GM21723 (cell line): ENCODE measurements around the gene INPP4B.
"Not testable (repeated sequence)": the region's sequence is repeated elsewhere in the genome, so short reads cannot be mapped to it uniquely, and the experiment has no call there.

Experiments used
- ATAC-seq: cut with Tn5 transposase; IDR thresholded peaks from one replicate; pipeline ENCODE4 v1.9.1; 2021; ENCODE audit warnings: mild to moderate bottlenecking, moderate library complexity; ENCODE audit not compliant: unreplicated experiment

Gene INPP4B

GRCh38 chr4:142419712-142420111 is 426.4 kb downstream of the INPP4B start:
- ATAC-seq: no peak

GRCh38 chr4:142418697-142419096 is 427.4 kb downstream of the INPP4B start:
- no peak for ATAC-seq

- no peak for ATAC-seq
Observed at GRCh38 chr4:142416711-142417275, 429.3 kb downstream of the INPP4B start.

- no peak for ATAC-seq
Observed at GRCh38 chr4:142416121-142416520, 430.0 kb downstream of the INPP4B start.

- ATAC-seq: no peak
Observed at GRCh38 chr4:142414366-142414990, 431.6 kb downstream of the INPP4B start.

- no peak for ATAC-seq
Observed at GRCh38 chr4:142413485-142413884, 432.6 kb downstream of the INPP4B start.

DNA sequence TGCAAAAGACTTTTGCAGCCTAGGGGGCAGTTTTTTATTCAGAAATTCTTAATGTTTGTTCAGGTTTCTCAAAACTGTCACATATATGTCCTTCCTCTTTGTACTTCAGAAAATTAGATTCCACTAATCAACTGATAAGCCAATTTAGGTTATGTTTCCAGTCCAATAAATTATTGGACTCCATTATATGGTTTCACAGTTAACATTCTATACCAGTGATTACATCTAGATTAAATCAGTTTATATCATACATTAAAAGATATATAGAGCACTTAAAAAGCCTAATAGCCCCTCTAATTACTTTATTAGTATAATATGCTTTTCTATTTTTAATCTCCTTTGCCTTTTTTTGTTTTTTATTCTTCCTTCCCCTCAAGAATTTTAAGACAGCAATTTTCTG is 434.1 kb downstream of the INPP4B start:
- ATAC-seq: no peak

GRCh38 chr4:142408003-142408441 is 438.1 kb downstream of the INPP4B start:
- ATAC-seq: no peak

DNA sequence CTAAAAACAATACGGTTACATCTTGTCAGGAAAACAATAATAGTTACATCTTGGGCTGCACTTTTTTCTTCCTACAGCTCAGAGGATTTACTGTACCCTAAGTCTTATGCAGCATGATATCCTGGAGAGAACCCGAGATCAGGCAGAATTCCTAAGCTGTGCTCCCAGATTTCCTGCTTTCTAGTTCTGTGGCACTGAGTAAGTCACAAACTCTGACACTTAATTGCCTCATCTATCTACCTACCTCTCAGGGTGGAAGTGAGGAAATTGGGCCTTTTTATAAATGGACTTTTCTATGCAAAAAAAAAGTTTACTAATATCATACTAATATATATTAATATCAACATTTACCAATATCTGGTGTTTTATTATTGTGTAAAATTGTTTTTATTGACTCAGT is 438.5 kb downstream of the INPP4B start:
- ATAC-seq: no peak

DNA sequence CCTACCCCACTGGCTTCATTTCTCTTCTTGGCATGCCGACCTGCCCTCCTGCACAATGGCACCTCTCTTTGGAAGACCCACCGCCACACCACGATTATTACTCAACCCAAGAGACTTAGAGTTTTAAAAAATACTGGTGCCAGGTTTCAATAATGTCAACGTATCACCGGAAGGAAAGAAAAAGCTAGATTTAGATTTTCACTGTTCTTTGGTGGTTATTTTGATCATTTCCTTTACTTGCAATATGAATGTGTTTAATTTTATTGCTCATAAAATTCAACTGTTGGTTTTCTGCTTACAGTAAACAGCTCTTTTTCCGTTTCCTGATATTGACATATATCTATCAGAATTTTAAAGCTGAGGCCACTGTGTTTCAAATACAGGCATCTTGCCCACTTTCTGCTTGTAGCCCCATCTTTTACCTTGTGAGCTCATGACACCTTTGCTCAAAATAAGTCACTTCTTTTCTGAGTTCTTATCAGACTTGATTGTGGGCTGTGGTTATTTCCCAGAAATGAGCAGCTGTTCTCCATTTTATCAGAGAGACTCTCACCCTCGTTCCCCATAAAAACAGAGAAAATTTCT is 439.1 kb downstream of the INPP4B start:
- no peak for ATAC-seq

DNA sequence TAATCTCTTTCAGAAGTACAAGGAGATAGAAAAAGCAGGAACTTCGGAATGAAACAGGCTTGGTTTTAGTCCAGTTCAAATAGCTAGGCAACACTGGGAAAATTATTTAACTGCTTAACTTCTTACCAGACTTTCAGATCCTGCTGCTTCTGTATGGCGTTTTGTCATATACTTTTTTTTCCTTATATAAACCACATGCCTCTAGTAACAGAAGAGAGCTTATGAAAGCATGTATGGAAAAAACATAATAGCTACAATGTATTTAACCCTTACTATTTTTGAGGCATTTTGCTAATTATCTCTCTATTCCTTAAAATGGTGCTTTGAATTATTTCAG is 439.6 kb downstream of the INPP4B start:
- ATAC-seq: no peak

- peak; percentile 44 for ATAC-seq
Observed at GRCh38 chr4:142405695-142406498, 440.2 kb downstream of the INPP4B start.

DNA sequence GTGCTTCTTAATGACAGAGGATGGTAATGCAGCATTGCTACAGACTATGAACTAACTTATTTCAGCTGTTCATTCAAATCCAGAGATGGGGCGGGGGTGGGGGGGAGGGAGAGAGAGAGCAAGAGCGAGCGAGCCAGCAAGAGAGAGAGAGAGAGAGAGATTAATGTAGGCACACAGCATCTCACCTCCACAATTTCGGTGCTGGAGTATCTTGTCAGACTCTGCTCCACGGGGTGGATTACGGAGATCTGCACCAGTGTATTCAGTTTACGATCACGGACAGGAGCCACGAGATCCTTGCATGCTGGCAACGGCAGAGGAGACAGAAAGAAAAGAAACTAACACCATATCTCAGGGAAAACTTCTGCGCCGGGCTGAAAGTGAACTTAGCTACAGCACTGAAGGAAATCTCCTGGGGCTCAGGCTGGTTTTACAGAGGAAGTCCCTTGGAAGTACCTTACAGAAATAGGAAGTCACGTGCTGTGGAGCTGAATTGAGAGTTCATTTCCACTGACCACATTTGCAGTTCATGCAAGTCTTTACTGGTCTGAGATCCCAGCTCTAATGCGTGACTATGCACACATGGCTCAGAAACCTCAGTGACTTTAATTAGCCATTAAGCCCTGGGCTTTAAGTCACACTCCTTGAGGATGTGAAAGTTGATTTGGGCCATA is 440.9 kb downstream of the INPP4B start:
- peak; percentile 61 for ATAC-seq

GRCh38 chr4:142404191-142404611 is 441.9 kb downstream of the INPP4B start:
- no peak for ATAC-seq

GRCh38 chr4:142402900-142403299 is 443.2 kb downstream of the INPP4B start:
- ATAC-seq: no peak

- no peak for ATAC-seq
Observed at GRCh38 chr4:142402156-142402555, 443.9 kb downstream of the INPP4B start.

- not testable (repeated sequence) for ATAC-seq
Observed at GRCh38 chr4:142397364-142397991, 448.6 kb downstream of the INPP4B start.

DNA sequence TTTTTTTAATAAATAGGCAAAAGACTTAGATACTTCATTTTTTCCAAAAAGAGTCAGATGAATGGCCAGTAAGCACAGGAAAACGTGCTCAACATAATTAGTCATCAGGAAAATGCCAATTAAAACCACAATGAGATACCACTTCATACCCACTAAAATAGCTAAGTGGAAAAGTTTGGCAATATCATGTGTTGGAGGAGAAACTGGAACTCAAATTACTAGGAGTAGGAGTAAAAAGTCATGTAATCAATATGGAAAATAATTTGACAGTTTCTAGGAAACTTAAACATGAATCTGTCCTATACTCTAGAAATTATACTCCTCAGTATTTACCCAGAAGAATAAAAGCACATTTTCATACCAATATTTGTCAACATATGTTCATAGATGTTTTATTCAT is 449.8 kb downstream of the INPP4B start:
- no peak for ATAC-seq

GRCh38 chr4:142393127-142393526 is 453.0 kb downstream of the INPP4B start:
- no peak for ATAC-seq

DNA sequence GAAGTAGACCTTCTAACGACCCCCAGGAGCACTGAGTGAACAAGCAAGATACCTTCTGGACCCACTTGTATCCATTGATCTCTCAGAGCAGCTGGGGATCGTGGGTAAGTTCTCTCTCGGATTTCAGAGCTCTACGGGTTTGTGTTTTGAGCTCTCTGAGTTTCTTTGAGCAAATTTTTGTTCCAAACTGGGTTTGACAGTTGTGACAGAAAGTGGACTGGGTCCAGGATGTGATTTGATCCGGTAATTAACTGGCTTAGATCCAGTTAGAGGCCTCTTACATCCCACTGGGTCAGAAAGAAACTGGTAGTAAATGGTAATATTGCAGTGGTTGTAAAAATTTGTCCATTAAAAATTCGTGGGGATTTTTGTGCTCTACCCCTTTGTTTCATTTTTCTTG is 459.2 kb downstream of the INPP4B start:
- no peak for ATAC-seq

DNA sequence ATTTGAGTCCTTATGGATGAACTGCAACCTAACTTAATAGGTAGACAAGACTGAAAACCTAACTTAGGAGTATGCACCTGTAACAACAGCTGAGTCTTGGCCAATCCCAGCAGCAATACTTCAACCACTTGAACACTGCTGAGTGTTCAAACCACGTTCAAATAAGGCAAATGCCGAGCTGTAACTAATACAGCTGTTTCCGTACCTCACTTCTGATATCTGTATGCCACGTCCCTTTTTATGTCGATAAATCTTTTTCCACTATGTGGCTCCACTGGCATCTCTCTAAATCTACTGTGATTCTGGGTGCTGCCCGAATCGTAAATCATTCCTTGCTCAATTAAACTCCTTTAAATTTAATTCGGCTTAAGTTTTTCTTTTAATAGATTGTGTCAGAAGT is 459.7 kb downstream of the INPP4B start:
- no peak for ATAC-seq
